Measurements from ENCODE around the gene IFRD2. TPM values are rescaled to one million over a fixed set of nuclear protein-coding genes. Genes with fewer than 3 reads are reported as not detected.
A peak's percentile ranks its signal among the peaks of the same experiment; 100 is the strongest.

The IFRD2 gene
- total RNA-seq, 1 donor from 2014 or later = 49.0 TPM

GRCh38 chr3:50323092-50323600 lies 30.9 kb upstream of the IFRD2 start:
- TF ChIP-seq CTCF (IDR thresholded peaks at IDR 0.05; ENCODE audit: unreplicated experiment) = no peak
- Mint-ChIP-seq H3K9me3 (ENCODE audit: low read depth) (no peaks in the 10 kb centered on the region), H3K27me3 (no peaks in the 10 kb centered on the region), H3K4me3 (ENCODE audit: low read depth) (peak overlapping the region; percentile 82), H3K27ac (no peak overlapping the region), H3K4me1 (ENCODE audit: low read depth) (peaks cover 30% of the 10 kb centered on the region), H3K36me3 (ENCODE audit: insufficient read depth) (peaks cover 15% of the 10 kb centered on the region)
- no peak for DNase-seq (ENCODE audit: low spot score, unreplicated experiment)

- DNase-seq (ENCODE audit: low spot score, unreplicated experiment) = no peak
- H3K4me3 Mint-ChIP-seq (ENCODE audit: low read depth) = peak within 1 kb of the TSS; percentile 82
- H3K9me3 Mint-ChIP-seq (ENCODE audit: low read depth) = no peaks in the 10 kb centered on the region
- no peak for TF ChIP-seq CTCF (IDR thresholded peaks at IDR 0.05; ENCODE audit: unreplicated experiment)
- H3K27me3 Mint-ChIP-seq = no peaks in the 10 kb centered on the region
- peak within 1 kb of the TSS; percentile 100 for H3K27ac Mint-ChIP-seq
- peaks cover 30% of the 10 kb centered on the region for H3K4me1 Mint-ChIP-seq (ENCODE audit: low read depth)
- peaks cover 15% of the 10 kb centered on the region for H3K36me3 Mint-ChIP-seq (ENCODE audit: insufficient read depth)
Observed at GRCh38 chr3:50322386-50323091, 30.3 kb upstream of the IFRD2 start, which contains the start of gene HYAL2. TSS of gene HYAL2 (minus strand) at chr3:50322745. CDS start at chr3:50320489, 2,256 bp downstream.

DNA sequence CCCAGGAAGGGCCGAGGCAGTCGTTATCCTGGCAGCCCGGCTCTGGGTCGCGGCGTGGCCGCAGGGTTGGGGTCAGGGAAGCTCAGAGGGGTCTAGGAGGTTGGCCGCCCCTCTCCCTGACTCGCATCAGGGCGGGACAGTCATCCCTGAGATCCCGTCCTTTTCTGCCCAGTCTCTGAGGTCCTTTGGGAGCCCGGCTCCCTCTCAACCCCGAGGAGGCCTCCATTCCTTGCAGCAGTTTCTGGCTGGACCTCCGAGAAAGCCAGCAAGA lies 29.8 kb upstream of the IFRD2 start:
- Mint-ChIP-seq H3K4me3 (ENCODE audit: low read depth) (peak overlapping the region; percentile 82), H3K4me1 (ENCODE audit: low read depth) (peaks cover 30% of the 10 kb centered on the region), H3K36me3 (ENCODE audit: insufficient read depth) (peaks cover 15% of the 10 kb centered on the region), H3K27me3 (no peaks in the 10 kb centered on the region), H3K9me3 (ENCODE audit: low read depth) (no peaks in the 10 kb centered on the region), H3K27ac (peak overlapping the region; percentile 100)
- no peak for TF ChIP-seq CTCF (IDR thresholded peaks at IDR 0.05; ENCODE audit: unreplicated experiment)
- no peak for DNase-seq (ENCODE audit: low spot score, unreplicated experiment)

DNA sequence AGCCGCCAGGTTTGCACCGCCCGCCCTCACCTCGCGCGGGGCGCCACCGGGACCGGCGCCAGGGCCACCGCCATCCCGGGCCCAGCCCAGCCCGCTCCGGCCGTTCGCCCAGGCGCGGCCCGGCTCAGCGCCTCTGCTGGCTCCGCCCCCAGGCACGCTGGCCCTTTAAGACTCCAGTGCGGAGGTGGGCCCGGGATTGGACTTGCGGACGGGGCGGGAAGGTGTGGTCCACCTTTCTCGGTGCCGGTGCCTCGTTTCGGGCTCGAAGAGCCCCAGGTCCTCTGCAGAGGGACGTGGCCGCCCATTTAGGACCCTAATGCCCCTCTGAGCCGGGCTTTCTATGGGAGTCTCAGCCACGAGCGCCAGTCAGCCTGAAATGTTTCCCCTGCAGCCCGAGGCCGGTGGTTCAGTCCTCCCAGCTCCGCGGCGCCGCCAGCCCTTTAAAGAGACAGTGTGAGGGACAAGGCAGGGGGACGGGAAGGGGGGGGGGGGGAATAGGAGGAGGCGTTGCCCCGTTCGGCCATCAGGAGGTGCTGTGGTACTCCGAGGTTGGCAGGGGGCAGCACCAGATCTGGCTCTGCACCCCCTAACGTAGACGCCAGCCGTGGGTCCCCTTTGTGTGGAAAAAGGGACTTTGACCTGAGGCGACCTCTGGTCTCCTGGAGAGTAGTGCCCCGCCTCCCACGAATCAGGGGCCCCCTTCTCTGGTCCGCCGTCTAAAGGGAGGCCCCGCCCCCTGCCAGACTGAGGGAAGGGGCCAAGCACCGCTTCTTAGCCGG lies 29.3 kb upstream of the IFRD2 start:
- peak; percentile 77 for DNase-seq (ENCODE audit: low spot score, unreplicated experiment)
- H3K27me3 Mint-ChIP-seq = no peaks in the 10 kb centered on the region
- peak; percentile 69 for TF ChIP-seq CTCF (IDR thresholded peaks at IDR 0.05; ENCODE audit: unreplicated experiment)
- H3K27ac Mint-ChIP-seq = peak overlapping the region; percentile 100
- H3K9me3 Mint-ChIP-seq (ENCODE audit: low read depth) = no peaks in the 10 kb centered on the region
- peak overlapping the region; percentile 82 for H3K4me3 Mint-ChIP-seq (ENCODE audit: low read depth)
- peaks cover 29% of the 10 kb centered on the region for H3K4me1 Mint-ChIP-seq (ENCODE audit: low read depth)
- peaks cover 17% of the 10 kb centered on the region for H3K36me3 Mint-ChIP-seq (ENCODE audit: insufficient read depth)

DNA sequence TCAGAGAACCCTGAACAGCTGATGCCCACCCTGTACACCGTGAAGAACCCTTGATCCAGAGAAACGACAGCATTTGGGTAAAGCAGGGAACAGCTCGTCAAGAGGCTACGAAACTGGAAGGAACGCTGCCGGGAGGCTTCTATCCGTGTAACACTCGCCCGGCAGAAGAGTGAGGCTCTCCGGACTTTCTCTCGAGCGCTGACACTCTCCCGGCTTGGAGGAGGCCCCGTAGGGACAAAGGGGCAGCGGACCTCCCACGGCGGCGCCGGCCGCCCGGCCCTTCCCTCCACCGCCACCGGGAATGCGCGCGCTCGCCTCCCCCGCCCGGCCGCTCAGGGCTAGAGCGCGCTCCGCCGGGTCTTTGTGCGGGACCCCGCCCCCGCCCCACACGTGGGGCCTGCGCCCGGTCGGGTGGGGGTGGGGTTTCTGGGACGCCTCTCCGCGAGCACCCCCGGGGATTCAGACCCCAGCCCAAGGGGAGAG lies 28.7 kb upstream of the IFRD2 start:
- Mint-ChIP-seq H3K27me3 (no peaks in the 10 kb centered on the region), H3K4me1 (ENCODE audit: low read depth) (peaks cover 32% of the 10 kb centered on the region), H3K4me3 (ENCODE audit: low read depth) (peak overlapping the region; percentile 90)

More for the DNA sequence above, 28.7 kb upstream of the IFRD2 start:
- Mint-ChIP-seq H3K36me3 (ENCODE audit: insufficient read depth) (peaks cover 20% of the 10 kb centered on the region), H3K9me3 (ENCODE audit: low read depth) (no peaks in the 10 kb centered on the region), H3K27ac (peak overlapping the region; percentile 97)
- TF ChIP-seq CTCF (IDR thresholded peaks at IDR 0.05; ENCODE audit: unreplicated experiment) = no peak
- DNase-seq (ENCODE audit: low spot score, unreplicated experiment) = peak; percentile 73

Measured in progenitor cell of endocrine pancreas (in vitro differentiated cells).